PC-3 (cell line): ENCODE measurements around the gene SLC39A12. TPM values are rescaled to one million over a fixed set of nuclear protein-coding genes. Genes with fewer than 3 reads are reported as not detected.

Source experiments
- ATAC-seq: fragments of 200-7000 bp; cut with Tn5 transposase; 2 replicates; pipeline ENCODE4 v1.9.1; 2020; ENCODE audit warnings: mild to moderate bottlenecking, moderate library complexity
- BruUV-seq: library from RNA; stranded (reverse); fragments of 400-500 nt; replicated peaks from 2 replicates; lab custom pipeline; 2021; lab: Mats Ljungman, UMichigan
- CTCF ChIA-PET: fragments of 300-600 bp; sonication (Branson Sonifier 250); formaldehyde crosslinking; loops from one replicate; lab custom pipeline; 2022; ENCODE audit warnings: antibody characterized with exemption; lab: Charles Lee
- POLR2A ChIA-PET: fragments of 300-600 bp; sonication (Branson Sonifier 250); formaldehyde crosslinking; loops from one replicate; lab custom pipeline; 2022; ENCODE audit warnings: antibody characterized with exemption; ENCODE audit not compliant: unreplicated experiment; lab: Charles Lee
- DNase-seq: peaks from one replicate; pipeline ENCODE4 v3.0.0-alpha.2; 2015
- H2AFZ ChIP-seq: fragments of 300-600 bp; sonication (generic); 2 replicates; pipeline ENCODE4 v1.6.0; 2016; ENCODE audit warnings: antibody characterized with exemption, low read length
- H3F3A ChIP-seq: fragments of 300-600 bp; sonication (generic); one replicate; pipeline ENCODE4 v1.6.0; 2017; ENCODE audit warnings: antibody characterized with exemption, low read length, control low read depth, mild to moderate bottlenecking; ENCODE audit not compliant: unreplicated experiment
- H3K27ac ChIP-seq: fragments of 300-600 bp; sonication (generic); 2 replicates; pipeline ENCODE4 v1.5.1; 2016; ENCODE audit warnings: mild to moderate bottlenecking, low read length
- H3K27me3 ChIP-seq: fragments of 300-600 bp; sonication (generic); 2 replicates; pipeline ENCODE4 v1.6.1; 2016; ENCODE audit warnings: low read length, mixed read lengths
- H3K36me3 ChIP-seq: fragments of 300-600 bp; sonication (generic); 2 replicates; pipeline ENCODE4 v1.6.1; 2016; ENCODE audit warnings: low read depth, mixed run types, low read length, mixed read lengths
- H3K4me1 ChIP-seq: fragments of 300-600 bp; sonication (generic); 2 replicates; pipeline ENCODE4 v1.5.1; 2016; ENCODE audit warnings: low read length; ENCODE audit not compliant: insufficient read depth
- H3K4me2 ChIP-seq: fragments of 300-600 bp; sonication (generic); 2 replicates; pipeline ENCODE4 v1.6.0; 2016; ENCODE audit warnings: low read length
- H3K4me3 ChIP-seq: fragments of 300-600 bp; sonication (generic); 2 replicates; pipeline ENCODE4 v1.5.1; 2016; ENCODE audit warnings: mild to moderate bottlenecking, low read length, mixed read lengths
- H3K79me2 ChIP-seq: fragments of 300-600 bp; sonication (generic); 2 replicates; pipeline ENCODE4 v1.6.1; 2017; ENCODE audit warnings: low read length, mixed read lengths
- H3K9ac ChIP-seq: fragments of 300-600 bp; sonication (generic); 2 replicates; pipeline ENCODE4 v1.6.0; 2016; ENCODE audit warnings: mild to moderate bottlenecking, low read length
- H3K9me2 ChIP-seq: fragments of 300-600 bp; sonication (generic); replicated peaks from 2 replicates; pipeline ENCODE4 v1.6.1; 2016; ENCODE audit warnings: mixed run types, low read length, mixed read lengths
- H3K9me3 ChIP-seq: fragments of 300-600 bp; sonication (generic); 2 replicates; pipeline ENCODE4 v1.6.1; 2016; ENCODE audit warnings: low read length, mixed read lengths
- H4K20me1 ChIP-seq: fragments of 300-600 bp; sonication (generic); 2 replicates; pipeline ENCODE4 v1.6.1; 2016; ENCODE audit warnings: low read length, mixed read lengths
- EZH2 ChIP-seq: fragments of 300-600 bp; sonication (generic); IDR thresholded peaks from one replicate; pipeline ENCODE4 v1.6.1; 2017; ENCODE audit warnings: antibody characterized with exemption, mild to moderate bottlenecking, low read length; ENCODE audit not compliant: unreplicated experiment
- EZH2phosphoT487 ChIP-seq: fragments of 300-600 bp; sonication (generic); IDR thresholded peaks from 2 replicates; pipeline ENCODE4 v1.6.1; 2018; ENCODE audit warnings: mild to moderate bottlenecking, antibody characterized with exemption, low read length, borderline replicate concordance
- intact Hi-C: fragments of 100-400 bp; cut with micrococcal nuclease; formaldehyde crosslinking; loops from 2 replicates; pipeline ENCODE4 v1.9.0; 2023
- total RNA-seq: library from RNA; depleted of rRNA; stranded (reverse); fragments of >200 nt; gene quantifications from 2 replicates; pipeline ENCODE4 v1.2.3, GENCODE V29; 2014
- TF ChIP-seq, protein P1 (sequence below): fragments of 300-600 bp; sonication (generic); conservative IDR thresholded peaks from 2 replicates; pipeline ENCODE4 v1.5.1; 2017; ENCODE audit warnings: antibody characterized with exemption, low read depth, mild to moderate bottlenecking, low read length

The SLC39A12 gene
- total RNA-seq, 1 experiment from 2014 or later = not detected

DNA sequence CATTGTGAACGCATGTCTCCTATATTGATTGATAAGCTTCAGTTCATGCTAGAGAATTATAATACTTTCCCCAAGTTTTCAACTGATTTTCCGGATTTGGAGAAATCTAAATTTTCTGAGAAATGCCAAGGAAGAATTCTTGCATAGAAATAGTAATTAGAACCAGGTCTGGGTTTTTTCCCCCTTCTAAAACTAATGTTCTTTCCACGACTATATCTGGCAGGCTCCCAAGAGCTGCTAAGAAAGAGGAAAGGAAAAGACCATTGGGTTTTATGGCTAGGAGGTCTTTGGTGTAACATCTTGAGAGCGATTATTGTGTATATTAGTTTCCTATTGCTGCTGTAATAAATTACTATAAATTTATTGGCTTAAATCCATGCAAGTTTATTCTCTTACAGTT is 116.7 kb downstream of the SLC39A12 start:
- H3K4me1 ChIP-seq = no peaks in the 10 kb centered on the region
- H3K4me2 ChIP-seq = no peak overlapping the region
- H3K9me3 ChIP-seq = no peaks in the 10 kb centered on the region
- no peaks in the 10 kb centered on the region for H3K79me2 ChIP-seq
- no peaks in the 10 kb centered on the region for H3F3A ChIP-seq
- ATAC-seq (no peak), DNase-seq (no peak)
- intact Hi-C loops = no loop called here
- no peak overlapping the region for H3K9ac ChIP-seq
- no peaks in the 10 kb centered on the region for H4K20me1 ChIP-seq
- H3K9me2 ChIP-seq = no peaks in the 10 kb centered on the region
- no peaks in the 10 kb centered on the region for H3K27me3 ChIP-seq
- TF ChIP-seq, protein P1, sequence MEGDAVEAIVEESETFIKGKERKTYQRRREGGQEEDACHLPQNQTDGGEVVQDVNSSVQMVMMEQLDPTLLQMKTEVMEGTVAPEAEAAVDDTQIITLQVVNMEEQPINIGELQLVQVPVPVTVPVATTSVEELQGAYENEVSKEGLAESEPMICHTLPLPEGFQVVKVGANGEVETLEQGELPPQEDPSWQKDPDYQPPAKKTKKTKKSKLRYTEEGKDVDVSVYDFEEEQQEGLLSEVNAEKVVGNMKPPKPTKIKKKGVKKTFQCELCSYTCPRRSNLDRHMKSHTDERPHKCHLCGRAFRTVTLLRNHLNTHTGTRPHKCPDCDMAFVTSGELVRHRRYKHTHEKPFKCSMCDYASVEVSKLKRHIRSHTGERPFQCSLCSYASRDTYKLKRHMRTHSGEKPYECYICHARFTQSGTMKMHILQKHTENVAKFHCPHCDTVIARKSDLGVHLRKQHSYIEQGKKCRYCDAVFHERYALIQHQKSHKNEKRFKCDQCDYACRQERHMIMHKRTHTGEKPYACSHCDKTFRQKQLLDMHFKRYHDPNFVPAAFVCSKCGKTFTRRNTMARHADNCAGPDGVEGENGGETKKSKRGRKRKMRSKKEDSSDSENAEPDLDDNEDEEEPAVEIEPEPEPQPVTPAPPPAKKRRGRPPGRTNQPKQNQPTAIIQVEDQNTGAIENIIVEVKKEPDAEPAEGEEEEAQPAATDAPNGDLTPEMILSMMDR = no peak
- no peak for TF ChIP-seq EZH2phosphoT487
- no peak for TF ChIP-seq EZH2
- ChIA-PET POLR2A (no interaction called here), CTCF (no interaction called here)
- H3K36me3 ChIP-seq = no peaks in the 10 kb centered on the region
- no TSS peak for BruUV-seq
- H3K4me3 ChIP-seq = no peak overlapping the region
- H3K27ac ChIP-seq = no peak overlapping the region
- H2AFZ ChIP-seq = no peak overlapping the region

GRCh38 chr10:18071591-18071990 is 119.9 kb downstream of the SLC39A12 start:
- H3K36me3 ChIP-seq = no peaks in the 10 kb centered on the region
- H3F3A ChIP-seq = no peaks in the 10 kb centered on the region
- H3K4me1 ChIP-seq = no peaks in the 10 kb centered on the region
- no peaks in the 10 kb centered on the region for H3K9me2 ChIP-seq
- no peak for DNase-seq
- POLR2A ChIA-PET = no interaction called here
- no TSS peak for BruUV-seq
- no peak for ATAC-seq
- no peaks in the 10 kb centered on the region for H3K79me2 ChIP-seq
- H3K27ac ChIP-seq = no peak overlapping the region
- no peak overlapping the region for H3K9ac ChIP-seq
- intact Hi-C loops = no loop called here
- no peaks in the 10 kb centered on the region for H4K20me1 ChIP-seq
- H3K4me3 ChIP-seq = no peak overlapping the region
- no peaks in the 10 kb centered on the region for H3K27me3 ChIP-seq
- CTCF ChIA-PET = no interaction called here
- H3K9me3 ChIP-seq = no peaks in the 10 kb centered on the region
- TF ChIP-seq EZH2 = no peak
- TF ChIP-seq, protein P1 = no peak
- H2AFZ ChIP-seq = no peak overlapping the region
- H3K4me2 ChIP-seq = no peak overlapping the region

- BruUV-seq = no TSS peak
- DNase-seq = no peak
- POLR2A ChIA-PET = no interaction called here
- H3F3A ChIP-seq = no peaks in the 10 kb centered on the region
- CTCF ChIA-PET = interaction anchor here (0.5 kb wide), 1 partner anchor 141 kb away, joined by 4 read pairs; no protein-coding TSS in a partner anchor
- no peak overlapping the region for H2AFZ ChIP-seq
- no peaks in the 10 kb centered on the region for H3K4me1 ChIP-seq
- no peak overlapping the region for H3K4me2 ChIP-seq
- H3K27me3 ChIP-seq = no peaks in the 10 kb centered on the region
- H3K9me3 ChIP-seq = no peaks in the 10 kb centered on the region
- no peak overlapping the region for H3K9ac ChIP-seq
- H4K20me1 ChIP-seq = no peaks in the 10 kb centered on the region
- intact Hi-C loops = no loop called here
- no peak for TF ChIP-seq EZH2
- TF ChIP-seq, protein P1 = no peak
- TF ChIP-seq EZH2phosphoT487 = no peak
- H3K79me2 ChIP-seq = no peaks in the 10 kb centered on the region
- H3K27ac ChIP-seq = no peak overlapping the region
- H3K9me2 ChIP-seq = no peaks in the 10 kb centered on the region
- H3K36me3 ChIP-seq = no peaks in the 10 kb centered on the region
- no peak overlapping the region for H3K4me3 ChIP-seq
- ATAC-seq = no peak
Observed at GRCh38 chr10:18073314-18073713, 121.6 kb downstream of the SLC39A12 start.
